Measurements from ENCODE around the gene NCBP3.

GRCh38 chr17:3867106-3867505 is 21.1 kb upstream of the NCBP3 start:
- TF ChIP-seq, protein P1, sequence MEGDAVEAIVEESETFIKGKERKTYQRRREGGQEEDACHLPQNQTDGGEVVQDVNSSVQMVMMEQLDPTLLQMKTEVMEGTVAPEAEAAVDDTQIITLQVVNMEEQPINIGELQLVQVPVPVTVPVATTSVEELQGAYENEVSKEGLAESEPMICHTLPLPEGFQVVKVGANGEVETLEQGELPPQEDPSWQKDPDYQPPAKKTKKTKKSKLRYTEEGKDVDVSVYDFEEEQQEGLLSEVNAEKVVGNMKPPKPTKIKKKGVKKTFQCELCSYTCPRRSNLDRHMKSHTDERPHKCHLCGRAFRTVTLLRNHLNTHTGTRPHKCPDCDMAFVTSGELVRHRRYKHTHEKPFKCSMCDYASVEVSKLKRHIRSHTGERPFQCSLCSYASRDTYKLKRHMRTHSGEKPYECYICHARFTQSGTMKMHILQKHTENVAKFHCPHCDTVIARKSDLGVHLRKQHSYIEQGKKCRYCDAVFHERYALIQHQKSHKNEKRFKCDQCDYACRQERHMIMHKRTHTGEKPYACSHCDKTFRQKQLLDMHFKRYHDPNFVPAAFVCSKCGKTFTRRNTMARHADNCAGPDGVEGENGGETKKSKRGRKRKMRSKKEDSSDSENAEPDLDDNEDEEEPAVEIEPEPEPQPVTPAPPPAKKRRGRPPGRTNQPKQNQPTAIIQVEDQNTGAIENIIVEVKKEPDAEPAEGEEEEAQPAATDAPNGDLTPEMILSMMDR (IDR thresholded peaks at IDR 0.05): no peak
- TF ChIP-seq POLR2A (IDR thresholded peaks at IDR 0.05): no peak

Measured in tibial nerve (tissue), 3 donors.